Uterus (tissue), 2 donors: ENCODE results near the gene ARHGAP4.

Source experiments
- POLR2A ChIP-seq, 2 donors: fragments of 450-650 bp; IDR thresholded peaks; one replicate each; pipeline ENCODE4 v1.6.1; 2016; ENCODE audit warnings: antibody characterized with exemption in 2 of 2, mild to moderate bottlenecking in 1 of 2, moderate library complexity in 1 of 2
- TF ChIP-seq, protein P1 (sequence below), 4 experiments: fragments of 200-600 bp in 2 of 4; fragments of 450-650 bp in 2 of 4; sonication (generic) in 2 of 4; IDR thresholded peaks; one replicate each; pipeline ENCODE4 v1.5.1; 2016 to 2019; ENCODE audit warnings: antibody characterized with exemption in 4 of 4, mild to moderate bottlenecking in 2 of 4, moderate library complexity in 1 of 4

DNA sequence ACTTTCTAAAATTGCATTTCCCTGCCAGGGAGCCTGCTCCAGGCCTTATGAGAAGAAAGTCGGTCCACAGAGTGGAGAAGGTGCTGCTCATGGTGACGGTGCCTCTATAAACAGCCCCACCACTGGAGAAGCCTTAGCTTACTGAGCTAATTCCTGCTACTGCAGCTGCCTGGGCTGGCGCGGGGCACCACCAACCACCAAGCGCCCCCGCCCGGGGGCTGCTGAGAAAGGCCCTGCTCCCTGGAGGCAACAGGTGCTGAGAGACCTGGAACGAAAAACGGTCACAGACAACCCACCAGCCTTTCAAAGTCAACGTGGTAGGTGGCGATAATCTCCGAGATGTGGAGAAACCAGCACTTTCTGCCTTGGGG, 42.7 kb upstream of the ARHGAP4 start:
- TF ChIP-seq, protein P1, sequence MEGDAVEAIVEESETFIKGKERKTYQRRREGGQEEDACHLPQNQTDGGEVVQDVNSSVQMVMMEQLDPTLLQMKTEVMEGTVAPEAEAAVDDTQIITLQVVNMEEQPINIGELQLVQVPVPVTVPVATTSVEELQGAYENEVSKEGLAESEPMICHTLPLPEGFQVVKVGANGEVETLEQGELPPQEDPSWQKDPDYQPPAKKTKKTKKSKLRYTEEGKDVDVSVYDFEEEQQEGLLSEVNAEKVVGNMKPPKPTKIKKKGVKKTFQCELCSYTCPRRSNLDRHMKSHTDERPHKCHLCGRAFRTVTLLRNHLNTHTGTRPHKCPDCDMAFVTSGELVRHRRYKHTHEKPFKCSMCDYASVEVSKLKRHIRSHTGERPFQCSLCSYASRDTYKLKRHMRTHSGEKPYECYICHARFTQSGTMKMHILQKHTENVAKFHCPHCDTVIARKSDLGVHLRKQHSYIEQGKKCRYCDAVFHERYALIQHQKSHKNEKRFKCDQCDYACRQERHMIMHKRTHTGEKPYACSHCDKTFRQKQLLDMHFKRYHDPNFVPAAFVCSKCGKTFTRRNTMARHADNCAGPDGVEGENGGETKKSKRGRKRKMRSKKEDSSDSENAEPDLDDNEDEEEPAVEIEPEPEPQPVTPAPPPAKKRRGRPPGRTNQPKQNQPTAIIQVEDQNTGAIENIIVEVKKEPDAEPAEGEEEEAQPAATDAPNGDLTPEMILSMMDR (IDR thresholded peaks at IDR 0.05) = no peak
- no peak for TF ChIP-seq POLR2A (IDR thresholded peaks at IDR 0.05)
